Right lobe of liver (tissue), 6 donors: ENCODE measurements around the gene ACTR5. TPM values are rescaled to one million over a fixed set of nuclear protein-coding genes. Genes with fewer than 3 reads are reported as not detected.

Experiments used
- ATAC-seq, 4 donors: fragments of 200-7000 bp; cut with Tn5 transposase; one replicate each; pipeline ENCODE4 v1.9.1; 2020; ENCODE audit warnings: mild to moderate bottlenecking in 4 of 4, moderate library complexity in 4 of 4
- DNase-seq, 3 donors: peaks; one replicate each; pipeline ENCODE4 v3.0.0-alpha.2; 2020
- H3K27ac ChIP-seq, 3 donors: fragments of 200-600 bp; one replicate each; pipeline ENCODE4 v1.8.0; 2022
- H3K27me3 ChIP-seq, 2 donors: fragments of 200-600 bp; one replicate each; pipeline ENCODE4 v1.8.0; 2022
- H3K36me3 ChIP-seq, 4 donors: fragments of 200-600 bp; sonication (generic) in 1 of 4; one replicate each; pipeline versions ENCODE4 v1.5.1 to v1.8.0; 2017 to 2022; ENCODE audit warnings: control low read depth in 1 of 4
- H3K4me1 ChIP-seq, 4 donors: fragments of 200-600 bp; sonication (generic) in 1 of 4; one replicate each; pipeline versions ENCODE4 v1.5.1 to v1.8.0; 2017 to 2022; ENCODE audit warnings: control low read depth in 1 of 4
- H3K4me3 ChIP-seq, 3 donors: fragments of 200-600 bp; one replicate each; pipeline ENCODE4 v1.8.0; 2022
- H3K9me3 ChIP-seq, 4 donors: fragments of 200-600 bp; sonication (generic) in 1 of 4; one replicate each; pipeline versions ENCODE4 v1.5.1 to v1.8.0; 2017 to 2022; ENCODE audit warnings: control low read depth in 1 of 4
- POLR2A ChIP-seq: fragments of 450-650 bp; IDR thresholded peaks from one replicate; pipeline ENCODE4 v1.6.1; 2017; ENCODE audit warnings: antibody characterized with exemption, mild to moderate bottlenecking
- WGBS: methylation state at CpG from one replicate; pipeline ENCODE4 v1.1.6; 2018; ENCODE audit warnings: low coverage, low lambda C conversion rate; ENCODE audit not compliant: insufficient coverage; ENCODE audit errors: missing lambda C conversion rate; 5-methylcytosine and 5-hydroxymethylcytosine counted together
- intact Hi-C, 2 donors: fragments of 100-400 bp; cut with DNase I; formaldehyde crosslinking; loops; one replicate each; pipeline versions ENCODE4 v1.11.2 to v1.14.1; 2022
- total RNA-seq, 6 experiments: library from RNA; depleted of rRNA in 2 of 6; stranded (reverse); fragments of >200 nt in 2 of 6; fragmentation: NEBNext Ultra II Directional in 3 of 6; extraction: Animal tissue kit (Norgen Biotek cat#: 25700) in 3 of 6; gene quantifications; one replicate each; pipeline versions ENCODE4 v1.1.0 to v1.2.4, GENCODE V29; 2016 to 2023
- TF ChIP-seq, protein P1 (sequence below), 4 donors: fragments of 200-600 bp in 3 of 4; fragments of 450-650 bp in 1 of 4; IDR thresholded peaks; one replicate each; pipeline versions ENCODE4 v1.5.1 to v1.8.0; 2016 to 2022; ENCODE audit warnings: antibody characterized with exemption in 4 of 4, mild to moderate bottlenecking in 2 of 4
- donor health status: DM: no; HTN: yes; CAD: no.
- donor health status: DM: no; HTN: no; CAD: no.
- donor health status: DM: no; HTN: no; CAD: no.
- donor health status: DM: no; HTN: yes; CAD: no.
- donor health status: DM: no; HTN: yes; CAD: no.

The ACTR5 gene
- total RNA-seq, 6 experiments from 2014 or later, result 3.0 to 5.6 (median 3.7) TPM

DNA sequence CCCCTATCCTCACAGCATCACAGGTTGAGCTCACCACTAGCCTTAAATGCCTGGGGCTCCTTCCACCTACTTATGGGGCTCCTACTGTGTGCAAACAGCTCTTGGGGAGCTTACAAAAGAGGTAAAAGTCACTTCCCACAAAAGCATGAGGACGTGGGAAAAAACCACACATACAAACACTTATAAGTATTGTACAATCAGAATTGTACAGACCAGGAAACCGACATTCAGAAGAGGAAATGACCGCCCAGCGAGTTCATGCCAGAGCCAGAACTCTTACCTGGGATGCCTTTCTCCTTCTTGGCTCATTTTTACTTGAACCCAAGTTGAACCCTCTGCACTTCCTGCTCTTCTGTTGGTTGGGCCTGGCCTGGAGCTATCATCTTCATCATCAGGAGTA is 50.9 kb downstream of the ACTR5 start:
- DNase-seq (no peak), ATAC-seq (peak; percentile 40 to 69 (median 52))
- no peak for TF ChIP-seq POLR2A
- TF ChIP-seq, protein P1, sequence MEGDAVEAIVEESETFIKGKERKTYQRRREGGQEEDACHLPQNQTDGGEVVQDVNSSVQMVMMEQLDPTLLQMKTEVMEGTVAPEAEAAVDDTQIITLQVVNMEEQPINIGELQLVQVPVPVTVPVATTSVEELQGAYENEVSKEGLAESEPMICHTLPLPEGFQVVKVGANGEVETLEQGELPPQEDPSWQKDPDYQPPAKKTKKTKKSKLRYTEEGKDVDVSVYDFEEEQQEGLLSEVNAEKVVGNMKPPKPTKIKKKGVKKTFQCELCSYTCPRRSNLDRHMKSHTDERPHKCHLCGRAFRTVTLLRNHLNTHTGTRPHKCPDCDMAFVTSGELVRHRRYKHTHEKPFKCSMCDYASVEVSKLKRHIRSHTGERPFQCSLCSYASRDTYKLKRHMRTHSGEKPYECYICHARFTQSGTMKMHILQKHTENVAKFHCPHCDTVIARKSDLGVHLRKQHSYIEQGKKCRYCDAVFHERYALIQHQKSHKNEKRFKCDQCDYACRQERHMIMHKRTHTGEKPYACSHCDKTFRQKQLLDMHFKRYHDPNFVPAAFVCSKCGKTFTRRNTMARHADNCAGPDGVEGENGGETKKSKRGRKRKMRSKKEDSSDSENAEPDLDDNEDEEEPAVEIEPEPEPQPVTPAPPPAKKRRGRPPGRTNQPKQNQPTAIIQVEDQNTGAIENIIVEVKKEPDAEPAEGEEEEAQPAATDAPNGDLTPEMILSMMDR (IDR thresholded peaks at IDR 0.05), result no peak
- Histone ChIP-seq H3K27ac (no peak overlapping the region), H3K9me3 (no peaks in the 10 kb centered on the region), H3K36me3 (no peaks in the 10 kb centered on the region), H3K4me3 (no peak overlapping the region), H3K27me3 (no peaks in the 10 kb centered on the region), H3K4me1 (no peaks in the 10 kb centered on the region)
- 40% methylated on average over 4 of the region's 4 CpGs for WGBS
- intact Hi-C loops, result no loop called here

DNA sequence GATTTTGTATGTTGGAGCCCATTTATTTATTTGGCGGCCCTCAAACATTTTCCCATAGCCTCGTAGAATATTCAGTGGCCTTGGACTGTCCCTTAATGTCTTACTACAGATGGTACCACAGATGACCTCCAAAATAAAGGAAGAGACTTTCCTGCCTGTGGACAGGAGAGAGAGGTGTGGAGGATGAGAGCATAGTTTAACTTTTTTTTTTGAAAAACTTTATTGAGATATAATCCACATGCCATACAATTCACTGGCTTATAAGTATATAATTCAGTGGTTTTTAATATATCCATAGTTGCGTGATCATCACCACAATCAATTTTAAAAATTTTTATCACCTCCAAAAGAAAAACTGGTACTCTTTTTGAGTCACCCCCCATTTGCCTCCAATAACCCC is 52.6 kb downstream of the ACTR5 start:
- Histone ChIP-seq H3K27ac (no peak overlapping the region), H3K4me1 (peaks cover 0 to 3% (median 0%) of the 10 kb centered on the region in 4 donors), H3K4me3 (no peak overlapping the region), H3K9me3 (no peaks in the 10 kb centered on the region), H3K27me3 (peaks cover 0 to under 1% of the 10 kb centered on the region in 2 donors), H3K36me3 (no peaks in the 10 kb centered on the region)
- no peak for DNase-seq
- ATAC-seq, result no peak
- intact Hi-C loops, result no loop called here
- no peak for TF ChIP-seq POLR2A
- TF ChIP-seq, protein P1 (IDR thresholded peaks at IDR 0.05), result no peak
- 81% methylated on average over 3 of the region's 3 CpGs for whole genome bisulfite sequencing

DNA sequence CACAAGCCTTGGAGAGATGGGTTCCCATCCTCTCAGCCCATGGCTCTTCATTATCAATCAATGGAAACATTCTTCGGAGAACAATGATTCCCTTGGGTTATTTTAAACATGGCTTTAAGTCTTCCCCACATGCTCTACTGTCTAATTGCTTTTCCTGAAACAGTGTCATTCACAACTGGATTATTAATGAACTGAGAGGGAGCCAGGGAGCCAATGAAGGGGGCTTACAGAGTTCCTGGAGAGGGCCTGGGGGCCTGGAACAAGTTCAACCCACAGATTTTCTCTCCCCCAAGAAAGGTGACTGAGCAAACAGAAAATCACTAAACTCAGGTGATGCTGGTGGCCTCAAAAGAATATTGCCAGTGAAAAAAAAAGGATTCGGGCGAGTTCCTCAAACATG is 56.0 kb downstream of the ACTR5 start:
- WGBS, result 78% methylated on average over 2 of the region's 3 CpGs
- DNase-seq (no peak), ATAC-seq (no peak)
- no peak overlapping the region for H3K4me3 ChIP-seq
- no peak for TF ChIP-seq POLR2A
- TF ChIP-seq, protein P1 (IDR thresholded peaks at IDR 0.05), result no peak
- H3K27ac ChIP-seq, result peak overlapping the region in 1 of 3 donors; percentile 75
- peaks cover 0 to 10% (median 0%) of the 10 kb centered on the region in 4 donors for H3K4me1 ChIP-seq
- intact Hi-C loops, result no loop called here
- peaks cover 0 to 6% of the 10 kb centered on the region in 2 donors for H3K27me3 ChIP-seq
- no peaks in the 10 kb centered on the region for H3K36me3 ChIP-seq
- no peaks in the 10 kb centered on the region for H3K9me3 ChIP-seq

DNA sequence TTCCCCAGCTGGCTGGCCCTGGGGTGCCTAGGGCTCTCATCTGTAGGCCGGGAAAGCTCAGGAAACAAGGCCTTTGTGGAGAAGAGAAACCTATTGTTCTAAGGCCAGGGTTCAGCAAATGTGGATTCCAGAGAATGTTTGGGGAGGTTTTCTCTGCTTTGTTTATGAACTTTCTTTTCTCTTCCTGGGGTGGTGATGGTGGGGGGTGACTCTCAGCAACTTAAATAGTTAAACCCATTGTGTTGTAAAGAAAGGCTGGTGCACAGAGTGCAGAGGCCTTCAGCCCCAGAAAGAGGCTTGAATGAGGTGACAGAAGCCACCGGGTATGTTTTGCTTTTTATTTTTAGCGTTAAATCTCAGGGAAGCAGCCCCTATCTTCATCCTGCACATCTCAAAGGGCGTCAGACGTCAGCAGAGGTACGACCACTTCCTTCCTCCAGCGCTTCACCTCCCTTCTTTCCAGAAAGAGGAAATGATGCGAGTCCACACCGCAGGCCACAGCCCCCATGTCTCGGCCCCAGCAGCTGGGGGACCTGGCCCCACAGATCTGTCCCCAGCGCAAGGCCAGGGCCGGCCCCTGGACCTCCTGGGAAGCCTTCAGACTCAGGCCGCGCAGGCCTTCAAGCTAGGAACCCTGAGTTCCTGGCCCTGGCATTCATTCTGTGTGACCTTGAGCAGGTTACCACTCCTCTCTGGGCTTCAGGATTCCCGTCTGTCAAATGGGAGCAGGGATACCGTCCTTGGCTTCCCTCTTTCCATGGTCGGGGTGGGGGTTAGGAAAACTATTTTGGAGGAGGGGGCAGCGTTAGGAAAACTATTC is 56.6 kb downstream of the ACTR5 start:
- Histone ChIP-seq H3K4me3 (peak overlapping the region; percentile 41 to 50 (median 44)), H3K4me1 (peaks cover 0 to 10% (median 0%) of the 10 kb centered on the region in 4 donors), H3K9me3 (no peaks in the 10 kb centered on the region), H3K36me3 (no peaks in the 10 kb centered on the region), H3K27ac (peak overlapping the region in 2 of 3 donors; percentile 49 to 75), H3K27me3 (peaks cover 0 to 6% of the 10 kb centered on the region in 2 donors)
- WGBS, result 59% methylated on average over 13 of the region's 18 CpGs
- intact Hi-C loops, result no loop called here
- TF ChIP-seq, protein P1 (IDR thresholded peaks at IDR 0.05), result no peak
- TF ChIP-seq POLR2A, result no peak
- ATAC-seq (peak; percentile 54 to 63 (median 57)), DNase-seq (peak in 1 of 3 donors; percentile 44)
